Stimulated activated CD4-positive, alpha-beta T cell treated with anti-CD3 and anti-CD28 coated beads, TNF-alpha, amount 100 ng/mL, for 24 hours (primary cell): Measurements from ENCODE around the gene PTAFR.

Source experiments
- DNase-seq, 3 experiments: peaks; one replicate each; pipeline ENCODE4 v3.0.0-alpha.2; 2020; ENCODE audit warnings: low read depth in 3 of 3

The PTAFR gene, protein sequence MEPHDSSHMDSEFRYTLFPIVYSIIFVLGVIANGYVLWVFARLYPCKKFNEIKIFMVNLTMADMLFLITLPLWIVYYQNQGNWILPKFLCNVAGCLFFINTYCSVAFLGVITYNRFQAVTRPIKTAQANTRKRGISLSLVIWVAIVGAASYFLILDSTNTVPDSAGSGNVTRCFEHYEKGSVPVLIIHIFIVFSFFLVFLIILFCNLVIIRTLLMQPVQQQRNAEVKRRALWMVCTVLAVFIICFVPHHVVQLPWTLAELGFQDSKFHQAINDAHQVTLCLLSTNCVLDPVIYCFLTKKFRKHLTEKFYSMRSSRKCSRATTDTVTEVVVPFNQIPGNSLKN

DNA sequence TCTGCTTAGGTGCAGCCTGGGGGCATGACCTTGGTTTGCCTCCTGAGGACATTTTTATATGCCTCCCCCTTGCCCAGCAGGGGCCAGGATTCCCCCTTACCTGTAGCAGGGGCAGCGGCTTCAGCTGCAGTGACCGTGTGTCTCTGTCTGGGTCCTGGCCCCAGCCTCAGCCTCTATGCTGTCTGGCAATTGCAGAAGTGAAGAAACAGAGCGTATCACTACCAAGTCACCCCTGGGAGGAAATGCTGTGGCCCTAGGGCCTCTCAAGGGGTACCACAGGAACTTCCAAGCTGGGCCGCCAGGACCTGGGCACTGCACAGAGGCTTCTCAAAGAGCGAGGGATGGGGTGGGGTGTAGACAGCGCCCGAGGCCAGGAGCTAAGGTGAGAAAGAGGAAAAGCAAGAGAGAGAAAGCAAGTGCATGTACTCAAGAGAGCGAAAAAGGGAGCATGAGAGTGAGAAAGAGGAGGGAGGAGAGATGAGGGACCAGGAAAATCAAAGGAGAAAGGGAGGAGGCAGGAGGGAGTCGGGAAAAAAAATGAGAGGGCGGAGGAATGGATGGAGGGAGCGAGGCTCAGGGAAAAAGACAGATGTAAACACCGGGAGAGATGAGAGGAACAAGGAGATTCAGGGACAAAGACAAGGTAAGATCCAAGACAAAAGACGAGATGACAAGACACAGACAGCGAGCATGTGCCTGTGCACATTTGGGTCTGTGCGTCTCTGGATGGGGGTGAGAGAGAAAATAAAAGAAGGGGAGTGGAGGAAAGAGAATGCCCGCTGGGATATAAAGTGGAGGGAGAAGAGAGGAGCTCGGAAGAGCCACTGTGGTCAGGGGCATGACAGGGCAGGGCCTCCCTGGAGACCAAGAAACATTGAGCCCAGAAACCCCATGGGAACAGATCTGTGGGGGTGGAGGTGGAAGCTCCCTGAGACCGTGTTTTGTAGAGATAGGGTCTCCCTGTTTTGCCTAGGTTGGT is at the start of gene PTAFR:
PTAFR (minus strand) TSS at position 199 of the 979 bp plus-strand sequence. CDS start 25,669 bp downstream, outside the sequence.
- no peak for DNase-seq

DNA sequence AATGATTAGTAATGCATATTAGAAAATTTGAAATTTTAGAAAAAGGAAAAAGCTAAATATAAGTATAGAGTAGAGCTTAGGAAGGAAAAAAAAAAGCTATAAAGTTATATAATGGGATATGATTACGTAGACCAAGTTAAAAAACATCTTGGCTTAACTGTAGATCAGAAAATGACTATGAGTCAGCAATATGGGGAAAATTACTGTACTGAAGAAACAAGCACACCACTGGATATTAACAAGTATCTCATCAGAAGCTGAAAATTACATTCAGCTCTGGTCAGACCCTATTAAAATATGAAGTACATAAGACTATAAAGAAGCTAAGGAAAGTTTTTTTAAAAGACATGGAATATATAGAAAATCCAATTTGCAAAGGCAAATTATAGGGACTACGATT is 36.8 kb upstream of the PTAFR start:
- DNase-seq: no peak

DNA sequence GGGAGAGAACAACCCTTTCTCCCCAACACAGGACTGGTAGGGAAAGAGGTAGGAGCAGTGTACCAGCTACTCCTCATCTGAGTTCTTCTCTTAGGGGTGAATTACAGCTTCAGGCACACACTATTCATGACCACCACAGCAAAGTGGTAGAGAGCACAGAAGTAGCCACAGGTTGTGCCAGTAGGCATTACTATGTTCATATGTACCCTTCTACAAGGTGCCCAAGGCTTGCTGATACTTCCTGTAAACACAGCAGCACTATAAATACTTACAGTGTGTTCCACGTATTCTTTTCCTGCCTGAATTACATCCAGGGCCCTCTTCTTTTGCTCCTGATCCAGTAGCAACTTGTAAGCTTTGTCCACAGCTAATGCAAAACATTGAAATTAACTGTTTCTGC is 33.2 kb upstream of the PTAFR start:
- no peak for DNase-seq

DNA sequence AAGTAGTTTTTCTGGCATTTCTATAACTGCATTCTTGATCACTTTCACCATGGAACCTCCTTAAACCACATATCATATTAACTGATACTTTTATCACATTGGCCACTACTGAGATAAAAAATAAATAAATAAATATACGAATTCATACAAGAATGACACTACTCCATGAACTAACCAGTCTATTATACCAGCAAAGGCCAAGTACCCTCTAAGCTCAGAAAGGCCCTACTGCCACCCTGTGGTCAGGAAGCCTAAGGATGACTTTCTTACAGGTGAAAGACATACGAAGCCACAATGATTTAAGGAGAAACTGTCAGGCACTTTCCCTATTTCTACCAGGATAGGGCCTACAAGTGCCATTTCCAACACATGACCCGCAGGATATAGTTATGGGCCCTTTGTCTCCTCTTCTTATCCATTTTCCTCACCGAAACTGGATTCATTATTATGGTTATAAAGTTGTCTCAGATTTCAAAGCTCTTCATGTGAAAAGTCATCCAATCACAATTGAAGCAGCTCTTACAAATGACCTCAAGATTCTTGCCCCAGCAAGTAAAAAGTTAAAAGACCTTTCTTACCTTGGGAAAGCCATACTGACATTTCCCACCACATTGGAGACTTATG is 32.4 kb upstream of the PTAFR start:
- DNase-seq: peak; percentile 29 to 40 (median 35)

DNA sequence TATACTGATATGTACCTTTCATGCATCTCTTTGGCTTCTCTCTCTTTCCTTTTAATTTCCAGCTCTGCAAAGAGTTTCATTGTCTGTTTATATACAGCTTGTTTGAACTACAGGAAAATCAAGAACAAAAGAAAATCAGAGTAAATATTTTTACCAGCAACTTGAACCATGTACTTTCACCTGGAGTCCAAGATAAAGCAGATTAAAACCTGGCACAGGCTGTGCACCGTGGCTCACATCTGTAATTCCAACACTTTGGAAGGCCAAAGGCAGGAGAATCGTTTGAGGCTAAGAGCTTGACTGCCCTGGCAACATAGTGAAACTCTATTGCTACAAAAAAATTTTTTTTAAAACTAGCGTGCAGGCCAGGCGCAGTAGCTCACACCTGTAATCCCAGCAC is 28.8 kb upstream of the PTAFR start:
- no peak for DNase-seq

DNA sequence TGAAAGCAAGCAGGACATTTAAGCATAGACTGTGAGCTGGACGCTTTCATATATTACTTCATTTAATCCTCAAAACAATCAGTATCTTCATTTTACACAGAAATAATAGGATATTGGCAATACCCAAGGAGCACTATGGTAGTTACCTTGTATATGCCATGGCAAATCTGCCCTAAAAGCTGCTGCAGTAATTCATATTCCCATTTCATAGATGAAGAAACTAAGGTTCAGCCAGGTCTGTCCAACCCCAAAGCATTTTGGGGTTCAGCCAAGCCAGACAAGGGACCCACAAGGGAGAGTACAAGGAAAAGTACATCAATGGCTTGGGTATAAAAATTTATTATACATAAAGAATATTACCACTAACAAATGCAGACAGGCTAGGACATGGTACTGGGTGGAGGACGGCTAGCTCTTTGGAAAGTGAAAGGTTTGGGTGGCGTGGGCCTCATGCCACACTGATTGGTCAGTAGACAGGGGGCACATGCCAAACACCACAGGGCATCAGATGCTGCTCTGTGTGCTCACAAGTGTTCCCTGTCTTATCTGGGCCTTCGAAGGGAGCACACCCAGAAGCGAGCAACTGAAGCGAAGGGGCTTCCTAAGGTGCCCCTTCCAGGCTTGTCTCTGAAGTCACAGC is 23.9 kb upstream of the PTAFR start:
- DNase-seq: no peak

DNA sequence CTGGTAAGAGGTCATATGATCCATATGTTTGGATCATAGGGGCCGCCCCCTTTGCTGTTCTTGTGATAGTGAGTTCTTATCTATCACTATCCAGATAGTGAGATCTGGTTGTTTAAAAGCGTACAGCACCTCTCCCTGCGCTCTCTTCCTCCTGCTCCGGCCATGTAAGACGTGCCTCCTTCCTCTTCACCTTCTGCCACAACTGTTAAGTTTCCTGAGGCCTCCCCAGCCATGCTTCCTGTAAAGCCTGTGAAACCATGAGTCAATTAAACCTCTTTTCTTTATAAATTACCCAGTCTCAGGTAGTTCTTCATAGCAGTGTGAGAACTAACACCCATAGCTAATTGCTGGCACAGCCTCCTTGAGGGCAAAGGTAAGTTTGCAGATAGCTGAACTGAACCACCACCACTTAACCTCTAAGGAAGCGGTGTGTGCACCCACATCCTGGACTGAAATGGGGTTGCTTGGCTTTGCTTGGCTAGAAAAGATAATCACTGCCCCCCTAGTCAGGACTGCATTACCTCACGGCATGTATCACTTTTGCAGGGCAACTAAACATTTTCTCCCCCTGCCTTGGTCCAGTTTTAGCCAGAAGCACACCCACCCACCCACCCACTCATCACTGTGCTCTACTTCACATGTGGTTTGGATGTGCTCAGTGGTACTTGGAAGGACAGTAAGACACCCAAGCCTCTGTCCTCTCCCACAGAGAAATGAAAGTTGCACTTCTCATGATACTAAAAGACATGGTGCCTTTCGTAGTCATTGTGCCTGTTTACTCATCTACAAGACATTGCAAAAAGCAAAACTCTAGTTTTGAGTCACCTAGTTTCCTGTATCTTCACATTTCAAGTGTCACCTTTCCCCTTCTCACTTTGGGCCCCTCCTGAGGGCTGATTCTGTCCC is 23.1 kb upstream of the PTAFR start:
- DNase-seq: peak; percentile 23 to 50 (median 29)

DNA sequence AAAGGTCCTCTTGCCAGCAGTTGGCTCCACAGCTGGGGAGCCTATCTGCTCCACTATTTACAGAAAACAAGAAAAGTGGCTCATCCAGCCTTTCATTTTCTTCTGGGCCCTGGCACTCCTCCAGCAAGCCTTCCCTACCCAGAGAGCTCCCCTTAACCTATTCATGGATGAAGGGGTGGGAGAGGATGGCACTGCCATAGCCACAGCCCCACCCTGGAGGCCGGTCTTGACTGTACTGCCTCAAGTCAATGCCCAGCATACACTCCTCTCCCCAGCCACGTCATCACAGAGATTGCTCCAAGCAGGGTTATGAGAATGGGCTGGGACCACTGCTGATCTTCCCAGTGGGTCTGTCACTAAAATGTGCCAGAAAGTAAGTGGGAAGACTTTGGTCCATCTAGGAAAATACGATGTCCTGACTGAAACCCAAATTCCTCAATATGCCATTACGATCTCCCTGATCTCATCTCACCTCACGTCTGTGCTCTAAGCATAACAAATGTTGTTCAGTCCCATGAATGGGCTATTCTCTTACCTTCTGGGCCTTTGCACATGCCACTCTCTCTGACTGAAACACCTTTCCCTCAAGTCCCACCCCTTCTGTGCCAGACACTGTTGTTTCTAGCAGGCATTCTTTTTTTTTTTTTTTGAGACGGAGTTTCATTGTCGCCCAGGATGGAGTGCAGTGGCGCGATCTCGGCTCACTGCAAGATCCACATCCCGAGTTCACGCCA is 21.4 kb upstream of the PTAFR start:
- DNase-seq: no peak

DNA sequence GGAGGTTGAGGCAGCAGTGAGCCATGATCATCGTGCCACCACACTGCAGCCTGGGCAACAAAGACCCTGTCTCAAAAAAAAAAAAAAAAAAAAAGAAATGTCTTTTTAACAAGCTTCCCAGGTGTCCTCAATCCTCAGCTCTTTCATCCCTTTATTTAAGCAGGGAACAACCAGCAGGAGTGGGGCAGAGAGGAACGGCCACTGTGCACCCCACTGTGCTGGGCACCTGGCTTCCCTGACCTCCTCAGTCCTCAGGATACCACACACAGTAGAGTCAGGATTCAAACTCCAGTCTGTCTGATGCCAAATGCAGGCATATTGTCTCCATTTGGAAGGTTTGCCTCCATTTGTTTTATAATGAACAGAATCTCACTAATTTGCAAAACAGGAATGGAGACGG is 19.8 kb upstream of the PTAFR start:
- DNase-seq: no peak

DNA sequence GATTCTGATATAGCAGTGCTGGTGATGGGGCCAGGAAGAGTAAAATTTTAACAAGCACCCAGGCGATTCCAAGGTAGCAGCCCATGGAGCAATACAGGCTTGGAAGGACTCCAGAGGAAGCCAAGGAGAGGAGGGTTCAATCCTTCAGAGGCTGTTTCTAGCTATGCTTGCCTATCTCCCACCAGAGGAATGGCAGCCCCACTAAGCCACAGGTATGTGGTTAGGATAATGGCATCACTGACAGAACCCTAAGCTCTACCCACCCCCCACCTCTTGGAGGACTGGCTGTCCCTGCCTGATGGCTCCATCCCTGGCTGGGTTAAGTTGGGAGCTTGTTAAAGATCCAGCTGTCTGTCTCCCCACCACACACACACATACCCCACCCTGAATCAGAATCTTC is 19.3 kb upstream of the PTAFR start:
- DNase-seq: no peak

DNA sequence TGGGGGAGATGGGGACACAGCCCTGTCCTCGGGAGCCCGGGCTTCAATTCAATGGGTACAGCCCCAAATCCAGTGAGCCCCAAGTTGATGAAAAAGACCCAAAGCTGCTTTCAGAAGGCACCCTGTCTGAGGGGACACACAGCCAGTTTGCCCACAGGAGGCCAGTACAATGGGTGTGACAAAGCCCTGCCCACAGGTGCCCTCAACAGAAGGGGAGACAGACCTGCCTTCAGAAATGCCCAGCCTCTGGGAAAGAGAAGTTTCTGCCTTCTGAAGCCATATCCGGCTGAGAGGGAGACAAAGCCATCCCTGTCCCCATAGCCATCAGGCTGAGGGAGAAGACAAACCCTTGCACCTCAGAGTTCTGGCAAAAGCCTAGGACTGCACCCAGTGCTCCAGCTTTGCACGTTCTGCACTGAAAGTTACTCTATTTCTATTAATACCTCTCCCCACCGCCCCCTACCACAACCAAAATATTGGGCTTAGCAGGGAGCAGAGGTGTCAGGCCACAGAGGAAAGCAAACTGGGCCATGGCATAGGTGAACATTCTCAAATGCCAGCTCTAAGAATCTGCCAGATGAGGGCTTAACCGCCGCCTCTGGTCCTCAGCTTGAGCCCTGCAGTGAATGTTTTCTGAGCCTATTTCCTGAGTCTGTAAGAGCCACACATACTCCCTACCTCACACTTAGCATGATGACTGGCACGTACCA is 18.0 kb upstream of the PTAFR start:
- no peak for DNase-seq

DNA sequence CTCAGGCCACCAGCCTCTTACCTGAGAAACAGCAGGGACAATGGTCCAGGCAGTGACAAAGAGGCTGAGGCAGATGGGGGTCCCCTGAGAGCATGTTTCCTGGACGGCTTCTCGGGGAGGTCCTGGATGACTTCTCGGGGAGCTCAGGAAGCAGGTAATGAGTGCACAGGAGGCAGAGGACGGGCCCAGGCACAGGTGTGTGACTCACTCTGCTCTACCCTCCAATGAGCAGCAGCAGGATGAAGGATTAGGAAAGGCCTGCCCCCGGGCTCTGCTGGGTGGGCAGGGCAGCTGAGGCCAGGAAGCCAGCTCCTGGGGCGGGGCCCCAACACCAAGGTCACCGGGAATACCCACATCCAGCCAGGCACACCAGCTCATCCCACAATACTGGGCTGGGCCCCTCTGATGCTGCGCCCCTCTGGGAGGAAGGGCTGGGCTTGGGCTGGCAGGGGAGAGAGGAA is 17.2 kb upstream of the PTAFR start:
- DNase-seq: no peak

DNA sequence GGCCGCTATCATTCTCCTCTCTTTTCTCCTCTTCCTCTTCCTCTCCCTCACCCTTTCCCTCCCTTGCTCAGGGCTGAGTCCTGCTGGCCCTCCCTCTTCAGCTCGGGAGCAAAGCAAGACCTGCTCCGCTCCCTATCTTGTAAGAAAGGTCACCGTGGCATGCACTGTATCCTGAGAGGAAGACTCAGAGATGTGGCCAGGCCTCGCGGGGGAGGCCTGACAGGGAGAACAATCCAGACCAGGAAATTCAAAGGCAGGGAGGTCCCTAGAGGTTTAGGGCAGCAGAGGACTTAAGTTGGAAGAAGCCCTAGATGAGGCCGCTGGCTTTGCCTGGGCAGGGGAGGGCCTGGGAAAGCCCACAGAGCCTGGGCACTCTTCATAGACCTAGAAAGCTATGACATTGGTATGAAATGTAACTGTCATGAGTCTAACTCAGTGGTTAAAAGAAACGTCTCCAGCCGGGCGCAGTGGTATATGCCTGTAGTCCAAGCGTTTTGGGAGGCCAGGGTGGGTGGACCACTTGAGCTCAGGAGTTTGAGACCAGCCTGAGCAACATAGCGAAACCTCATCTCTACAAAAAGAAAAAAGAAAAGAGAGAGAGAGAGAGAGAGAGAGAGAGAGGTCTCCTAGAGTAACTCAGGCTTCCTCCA is 14.6 kb upstream of the PTAFR start:
- DNase-seq: no peak

DNA sequence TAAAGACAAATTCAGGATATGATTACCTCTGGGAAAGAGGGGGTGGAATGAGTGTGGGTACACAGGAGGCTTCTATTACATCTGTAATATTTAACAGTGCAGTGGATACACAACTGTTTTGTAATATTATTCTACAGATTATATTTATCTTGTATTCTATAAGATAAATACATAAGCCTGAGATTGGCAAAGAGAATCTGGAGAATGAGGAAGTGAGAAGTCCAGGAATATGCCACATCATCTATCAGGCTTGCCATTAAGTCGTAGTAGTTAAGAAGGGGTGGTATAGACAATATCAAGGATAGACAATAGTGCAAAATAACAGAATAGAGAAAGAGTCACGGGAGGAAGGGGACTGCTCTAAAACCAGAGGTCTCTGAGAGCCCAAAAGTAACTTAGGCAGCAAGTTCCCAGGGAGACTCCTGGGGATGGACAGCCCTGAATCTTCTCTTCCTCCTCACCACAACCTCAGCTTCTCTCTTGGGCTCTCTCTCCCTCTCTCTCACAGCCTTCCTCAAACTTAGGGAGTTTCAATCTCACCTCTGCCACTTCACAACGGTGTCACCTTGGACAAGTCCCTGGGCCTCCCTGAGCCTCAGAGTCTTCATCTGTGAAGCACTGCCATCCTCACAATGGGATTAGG is 14.0 kb upstream of the PTAFR start:
- no peak for DNase-seq

DNA sequence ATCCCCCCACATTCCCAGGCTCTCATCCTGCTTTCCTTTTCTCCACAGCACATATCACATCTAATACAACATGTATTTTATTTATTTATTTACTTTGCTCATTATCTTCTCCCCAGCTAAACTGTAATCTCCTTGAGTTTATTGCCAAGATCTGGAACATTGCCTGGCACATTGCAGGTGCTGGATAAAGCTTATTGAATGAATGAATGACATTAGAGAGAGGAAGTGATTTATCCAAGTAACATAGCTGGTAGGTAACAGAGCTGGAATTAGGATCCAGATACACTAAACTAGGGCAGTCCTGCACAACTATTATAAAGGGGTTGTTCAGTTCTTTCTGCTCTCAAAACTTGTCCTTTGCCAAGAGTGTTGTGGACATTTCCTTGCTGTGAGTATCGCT is 8.6 kb upstream of the PTAFR start:
- DNase-seq: no peak

DNA sequence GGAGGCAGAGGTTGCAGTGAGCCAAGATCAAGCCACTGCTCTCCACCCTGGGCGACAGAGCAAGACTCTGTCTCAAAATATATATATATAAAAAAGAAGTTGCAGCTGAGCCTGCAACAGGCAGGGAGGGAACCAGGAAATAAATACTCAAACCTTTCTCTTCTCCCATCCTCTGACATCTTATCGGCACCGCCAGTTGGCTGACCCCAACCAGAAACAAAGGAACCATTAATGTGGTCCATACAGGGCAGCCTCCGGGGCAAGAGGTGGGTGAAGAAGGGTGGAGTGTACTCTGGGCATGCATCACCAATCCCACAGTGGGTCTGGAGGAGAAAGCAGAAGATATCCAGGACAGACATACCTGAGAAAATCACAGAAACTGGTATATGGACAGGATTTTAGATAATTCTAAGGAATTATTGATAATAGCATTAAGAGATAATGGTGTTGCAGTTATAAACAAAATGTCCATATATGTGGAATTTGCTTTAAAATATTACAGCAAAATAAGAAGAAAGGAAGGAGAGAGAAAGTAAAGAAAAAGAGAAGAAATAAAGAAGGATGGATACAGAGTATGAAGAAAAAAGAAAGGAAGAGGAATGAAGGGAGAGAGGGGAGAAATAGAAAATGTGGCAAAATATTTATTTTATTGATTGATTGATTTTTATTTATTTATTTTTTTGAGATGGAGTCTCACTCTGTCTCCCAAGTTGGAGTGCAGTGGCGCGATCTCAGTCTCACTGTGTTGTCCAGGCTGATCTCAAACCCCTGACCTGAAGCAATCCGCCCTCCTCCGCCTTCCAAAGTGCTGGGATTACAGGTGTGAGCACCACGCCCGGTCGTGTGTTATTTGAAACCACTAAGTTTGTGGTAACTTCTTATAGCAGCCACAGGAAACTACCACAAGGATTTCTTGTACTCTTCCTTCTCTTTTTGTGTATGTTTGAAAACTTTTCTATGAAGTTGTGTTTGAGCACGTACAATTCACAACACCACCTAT is 4.1 kb upstream of the PTAFR start:
- DNase-seq: no peak
